Stomach (tissue), 9 donors: ENCODE measurements around the gene CTDSPL. TPM values are rescaled to one million over a fixed set of nuclear protein-coding genes. Genes with fewer than 3 reads are reported as not detected.

ENCODE experiments used
- DNase-seq, 2 donors: peaks; one replicate each; pipeline versions ENCODE4 v3.0.0 to v3.0.0-alpha.2; 2013 to 2019
- H3K27ac ChIP-seq, 5 donors: fragments of 200-600 bp in 4 of 5; sonication (generic) in 4 of 5; one replicate each; pipeline ENCODE4 v1.5.1; 2013 to 2019; ENCODE audit warnings: mild to moderate bottlenecking in 1 of 5, moderate library complexity in 1 of 5
- H3K27me3 ChIP-seq, 3 donors: fragments of 200-600 bp; sonication (generic); one replicate each; pipeline ENCODE4 v1.5.1; 2017 to 2019; ENCODE audit warnings: mixed run types in 1 of 3
- H3K36me3 ChIP-seq, 4 donors: fragments of 200-600 bp; sonication (generic); 1 replicate in 3 of 4; 2 replicates in 1 of 4; pipeline ENCODE4 v1.5.1; 2016 to 2019
- H3K4me1 ChIP-seq, 4 donors: fragments of 200-600 bp; sonication (generic); one replicate each; pipeline ENCODE4 v1.5.1; 2016 to 2019
- H3K4me3 ChIP-seq, 4 donors: fragments of 200-600 bp; sonication (generic) in 3 of 4; one replicate each; pipeline ENCODE4 v1.5.1; 2016 to 2019; ENCODE audit warnings: mild to moderate bottlenecking in 1 of 4
- H3K9me3 ChIP-seq, 4 donors: fragments of 200-600 bp; sonication (generic); one replicate each; pipeline ENCODE4 v1.5.1; 2016 to 2019
- EP300 ChIP-seq: sonication (generic); formaldehyde crosslinking; IDR thresholded peaks from one replicate; pipeline ENCODE4 v1.6.1; 2017; ENCODE audit warnings: antibody characterized with exemption
- POLR2A ChIP-seq, 4 donors: fragments of 450-650 bp; IDR thresholded peaks; one replicate each; pipeline ENCODE4 v1.6.1; 2016; ENCODE audit warnings: antibody characterized with exemption in 4 of 4, control low read depth in 2 of 4, mild to moderate bottlenecking in 1 of 4, moderate library complexity in 1 of 4
- POLR2AphosphoS5 ChIP-seq, 3 donors: sonication (generic); formaldehyde crosslinking; IDR thresholded peaks; one replicate each; pipeline ENCODE4 v1.6.1; 2016; ENCODE audit warnings: antibody characterized with exemption in 3 of 3
- WGBS, 5 donors: extraction: QIAGEN DNeasy Blood & Tissue Kit in 3 of 5; methylation state at CpG; one replicate each; pipeline versions ENCODE4 v1.1.5 to v1.1.7; 2013 to 2018; 5-methylcytosine and 5-hydroxymethylcytosine counted together
- intact Hi-C: fragments of 100-400 bp; cut with DNase I; formaldehyde crosslinking; loops from one replicate; pipeline ENCODE4 v1.15.1; 2023; ENCODE audit warnings: low total_unique reads
- polyA plus RNA-seq, 3 donors: library from polyadenylated mRNA; stranded (reverse); fragments of 200-250 nt; gene quantifications; one replicate each; pipeline ENCODE4 v1.2.3, GENCODE V29; 2013
- total RNA-seq, 5 donors: library from RNA; depleted of rRNA; stranded (reverse); fragments of >200 nt; gene quantifications; one replicate each; pipeline versions ENCODE4 v1.1.0 to v1.2.3, GENCODE V29; 2014 to 2016
- TF ChIP-seq, protein P1 (sequence below), 7 experiments: fragments of 450-650 bp in 4 of 7; fragments of 200-600 bp in 3 of 7; sonication (generic) in 3 of 7; IDR thresholded peaks; one replicate each; pipeline ENCODE4 v1.5.1; 2016 to 2019; ENCODE audit warnings: antibody characterized with exemption in 7 of 7, control low read depth in 2 of 7, mild to moderate bottlenecking in 1 of 7
- donor health status: healthy with polysubstance abuse.
- donor health status: Bipolar disorder and iron deficiency.
- donor health status: healthy.

CTDSPL gene
- total and polyA plus RNA-seq, 8 donors: 13.4 to 54.9 (median 30.2) TPM

DNA sequence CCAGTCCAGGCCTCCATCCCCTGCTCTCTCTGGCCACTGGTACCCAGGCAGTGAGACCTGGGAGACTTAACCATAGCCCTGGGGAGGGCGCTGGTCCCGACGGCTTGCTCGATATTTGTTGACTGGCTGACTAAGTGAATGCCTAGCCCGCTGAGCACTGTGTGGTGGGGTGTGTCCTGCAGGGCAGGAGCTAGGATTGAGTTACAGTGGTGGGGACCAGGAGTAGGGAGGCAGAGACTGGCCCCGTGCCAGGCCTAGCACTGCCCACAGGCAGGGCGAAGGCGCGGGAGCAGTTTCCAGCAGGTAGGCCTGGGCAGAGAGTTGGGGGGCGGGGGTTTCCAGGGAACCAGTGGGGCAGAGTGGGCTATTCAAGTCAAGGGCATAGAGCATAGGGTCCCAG lies 128.8 kb downstream of the CTDSPL start, which contains the start of gene VILL:
TSS of gene VILL (plus strand) at position 260 of the 400 bp plus-strand sequence. CDS start 2,887 bp downstream, outside the sequence.
- H3K36me3 ChIP-seq: peaks cover 0 to 7% (median 3%) of the 10 kb centered on the region in 4 donors
- TF ChIP-seq, protein P1, sequence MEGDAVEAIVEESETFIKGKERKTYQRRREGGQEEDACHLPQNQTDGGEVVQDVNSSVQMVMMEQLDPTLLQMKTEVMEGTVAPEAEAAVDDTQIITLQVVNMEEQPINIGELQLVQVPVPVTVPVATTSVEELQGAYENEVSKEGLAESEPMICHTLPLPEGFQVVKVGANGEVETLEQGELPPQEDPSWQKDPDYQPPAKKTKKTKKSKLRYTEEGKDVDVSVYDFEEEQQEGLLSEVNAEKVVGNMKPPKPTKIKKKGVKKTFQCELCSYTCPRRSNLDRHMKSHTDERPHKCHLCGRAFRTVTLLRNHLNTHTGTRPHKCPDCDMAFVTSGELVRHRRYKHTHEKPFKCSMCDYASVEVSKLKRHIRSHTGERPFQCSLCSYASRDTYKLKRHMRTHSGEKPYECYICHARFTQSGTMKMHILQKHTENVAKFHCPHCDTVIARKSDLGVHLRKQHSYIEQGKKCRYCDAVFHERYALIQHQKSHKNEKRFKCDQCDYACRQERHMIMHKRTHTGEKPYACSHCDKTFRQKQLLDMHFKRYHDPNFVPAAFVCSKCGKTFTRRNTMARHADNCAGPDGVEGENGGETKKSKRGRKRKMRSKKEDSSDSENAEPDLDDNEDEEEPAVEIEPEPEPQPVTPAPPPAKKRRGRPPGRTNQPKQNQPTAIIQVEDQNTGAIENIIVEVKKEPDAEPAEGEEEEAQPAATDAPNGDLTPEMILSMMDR (IDR thresholded peaks at IDR 0.05): peak in 2 of 7 experiments; percentile 2 to 6
- TF ChIP-seq EP300: no peak
- peak in 1 of 4 donors; percentile 76 for TF ChIP-seq POLR2A (IDR thresholded peaks at IDR 0.05)
- TF ChIP-seq POLR2AphosphoS5 (IDR thresholded peaks at IDR 0.05): peak in 2 of 3 donors; percentile 83 to 89
- no peaks in the 10 kb centered on the region for H3K9me3 ChIP-seq
- peak within 1 kb of the TSS; percentile 86 to 92 (median 90) for H3K27ac ChIP-seq
- 29 to 53% (median 36%) methylated on average over 7 to 10 of the region's 10 CpGs for WGBS, 5 donors
- intact Hi-C loops: no loop called here
- H3K4me3 ChIP-seq: peak within 1 kb of the TSS; percentile 16 to 43 (median 33)
- peaks cover 23 to 66% (median 56%) of the 10 kb centered on the region in 4 donors for H3K4me1 ChIP-seq
- peak; percentile 89 to 93 for DNase-seq
- no peaks in the 10 kb centered on the region for H3K27me3 ChIP-seq

DNA sequence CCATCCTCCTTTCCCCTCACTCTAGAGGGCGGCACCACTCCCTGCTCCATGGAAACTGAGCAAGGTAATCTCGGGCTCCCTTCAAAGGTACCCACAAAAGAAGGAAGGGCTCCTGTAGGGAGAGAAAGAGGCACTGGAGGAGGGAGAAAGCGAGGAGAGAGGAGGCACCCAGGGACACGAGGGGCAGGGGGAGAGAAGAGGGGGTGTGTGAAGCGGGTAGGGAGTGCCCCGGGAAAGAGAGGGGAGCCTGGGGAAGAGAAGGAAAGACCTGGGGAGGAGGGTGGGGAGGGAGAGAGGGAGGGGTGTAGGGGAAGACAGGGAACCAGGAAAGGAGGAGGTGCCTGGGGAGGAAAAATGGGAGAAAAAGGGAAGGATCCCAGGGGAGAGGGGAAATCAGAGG lies 129.4 kb downstream of the CTDSPL start:
- H3K36me3 ChIP-seq: peaks cover 0 to 12% (median 6%) of the 10 kb centered on the region in 4 donors
- H3K27me3 ChIP-seq: no peaks in the 10 kb centered on the region
- H3K4me3 ChIP-seq: peak overlapping the region; percentile 16 to 43 (median 33)
- intact Hi-C loops: no loop called here
- peak overlapping the region; percentile 86 to 92 (median 90) for H3K27ac ChIP-seq
- whole genome bisulfite sequencing, 5 donors: 16 to 46% (median 31%) methylated on average over 6 of the region's 6 CpGs
- DNase-seq: peak; percentile 29 to 69
- peaks cover 18 to 67% (median 53%) of the 10 kb centered on the region in 4 donors for H3K4me1 ChIP-seq
- no peaks in the 10 kb centered on the region for H3K9me3 ChIP-seq
- no peak for TF ChIP-seq EP300

DNA sequence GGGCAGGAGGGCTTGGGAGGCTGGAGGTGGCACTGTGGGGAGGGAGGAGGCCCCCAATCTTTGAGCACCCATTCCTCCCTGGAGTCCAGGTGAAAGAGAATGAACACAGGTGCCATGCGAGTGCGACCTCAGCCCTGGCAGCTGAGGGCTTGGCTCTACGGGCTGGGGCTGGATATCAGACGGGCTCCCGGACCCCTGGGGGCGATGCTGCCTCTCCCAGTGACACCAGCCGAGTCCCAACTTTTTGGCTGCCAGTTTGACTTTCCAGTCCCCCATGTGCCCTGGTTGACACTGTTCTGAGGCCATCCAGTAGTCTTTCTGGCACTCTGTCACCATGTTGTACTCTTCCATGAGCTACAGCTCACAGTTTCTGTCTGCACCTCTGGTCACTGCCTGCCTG lies 130.1 kb downstream of the CTDSPL start:
- 40 to 69% (median 61%) methylated on average over 4 to 7 of the region's 7 CpGs for WGBS, 5 donors
- peaks cover 0 to 14% (median 7%) of the 10 kb centered on the region in 4 donors for H3K36me3 ChIP-seq
- H3K9me3 ChIP-seq: no peaks in the 10 kb centered on the region
- no peaks in the 10 kb centered on the region for H3K27me3 ChIP-seq
- peak; percentile 25 to 45 for DNase-seq
- peak overlapping the region; percentile 86 to 92 (median 90) for H3K27ac ChIP-seq
- intact Hi-C loops: no loop called here
- peaks cover 12 to 68% (median 50%) of the 10 kb centered on the region in 4 donors for H3K4me1 ChIP-seq
- H3K4me3 ChIP-seq: peak overlapping the region; percentile 16 to 43 (median 33)
- no peak for TF ChIP-seq EP300
- TF ChIP-seq, protein P1 (IDR thresholded peaks at IDR 0.05): no peak
- no peak for TF ChIP-seq POLR2AphosphoS5 (IDR thresholded peaks at IDR 0.05)
- no peak for TF ChIP-seq POLR2A (IDR thresholded peaks at IDR 0.05)

DNA sequence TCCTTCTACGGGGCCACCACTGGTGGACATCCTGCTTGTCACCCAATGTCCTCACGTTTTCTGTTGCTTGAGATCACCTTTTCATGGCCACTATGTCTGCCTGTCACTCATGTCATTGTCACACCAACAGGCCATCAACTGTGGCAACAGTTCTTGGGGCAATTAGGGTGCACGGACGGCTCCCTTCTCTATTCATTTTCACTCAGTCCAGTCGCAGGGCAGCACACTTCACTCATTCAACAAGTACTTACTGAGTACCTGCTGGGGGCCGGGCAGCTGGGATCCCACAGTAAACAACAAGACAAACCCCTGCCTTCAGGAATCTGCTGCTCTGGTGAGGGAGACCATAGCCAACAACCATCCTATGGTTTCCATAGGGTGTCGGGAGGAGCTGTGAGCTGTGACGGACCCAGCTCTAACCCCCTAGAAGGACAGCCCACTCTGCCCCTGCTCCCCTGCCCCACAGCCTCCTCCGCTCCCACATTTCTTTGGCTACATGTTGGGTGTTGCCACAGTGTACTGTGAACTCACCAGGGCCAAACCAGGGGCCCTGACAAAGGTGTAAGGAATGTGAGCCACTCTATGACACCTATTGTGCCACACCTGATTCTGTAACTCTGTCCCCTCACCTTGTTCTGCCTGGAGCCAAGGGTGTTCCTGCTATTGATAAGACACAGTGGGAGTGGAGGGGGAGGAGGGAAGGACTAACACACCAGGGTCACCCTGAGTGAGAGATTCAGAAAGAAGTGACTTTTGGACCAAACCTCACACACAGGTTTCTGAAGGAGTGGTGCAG lies 130.8 kb downstream of the CTDSPL start:
- peaks cover 12 to 72% (median 52%) of the 10 kb centered on the region in 4 donors for H3K4me1 ChIP-seq
- peaks cover 0 to 17% (median 8%) of the 10 kb centered on the region in 4 donors for H3K36me3 ChIP-seq
- intact Hi-C loops: no loop called here
- TF ChIP-seq, protein P1 (IDR thresholded peaks at IDR 0.05): no peak
- no peak for TF ChIP-seq EP300
- peak in 1 of 4 donors; percentile 69 for TF ChIP-seq POLR2A (IDR thresholded peaks at IDR 0.05)
- peak in 2 of 3 donors; percentile 85 to 92 for TF ChIP-seq POLR2AphosphoS5 (IDR thresholded peaks at IDR 0.05)
- DNase-seq: peak; percentile 76 to 94
- peak overlapping the region; percentile 86 to 92 (median 90) for H3K27ac ChIP-seq
- no peaks in the 10 kb centered on the region for H3K27me3 ChIP-seq
- WGBS, 5 donors: 46 to 63% (median 53%) methylated on average over 9 of the region's 9 CpGs
- no peaks in the 10 kb centered on the region for H3K9me3 ChIP-seq
- peak overlapping the region; percentile 16 to 43 (median 33) for H3K4me3 ChIP-seq
